Measurements from ENCODE around the gene PPARA. TPM values are rescaled to one million over a fixed set of nuclear protein-coding genes. Genes with fewer than 3 reads are reported as not detected.

Gene PPARA
- total RNA-seq, 1 donor from 2014 or later: 23.0 TPM

- ATAC-seq (ENCODE audit: low read depth) (no peak), DNase-seq (no peak)
- ChIA-PET POLR2A (no interaction called here), CTCF (no interaction called here)
- no peak for TF ChIP-seq CTCF (IDR thresholded peaks at IDR 0.05)
- no peaks in the 10 kb centered on the region for H3K9me3 Mint-ChIP-seq
- no peaks in the 10 kb centered on the region for H3K4me1 Mint-ChIP-seq
- H3K36me3 Mint-ChIP-seq (ENCODE audit: low read depth): peaks cover 8% of the 10 kb centered on the region
- H3K27me3 Mint-ChIP-seq: no peaks in the 10 kb centered on the region
- no peak overlapping the region for H3K27ac Mint-ChIP-seq
- intact Hi-C loops (cut with micrococcal nuclease): no loop called here
- H3K4me3 Mint-ChIP-seq: no peak overlapping the region
Observed at GRCh38 chr22:46104170-46104880, 46.0 kb upstream of the PPARA start.

GRCh38 chr22:46104881-46105493 is 45.3 kb upstream of the PPARA start:
- Mint-ChIP-seq H3K27me3 (no peaks in the 10 kb centered on the region), H3K27ac (no peak overlapping the region), H3K4me1 (no peaks in the 10 kb centered on the region), H3K4me3 (no peak overlapping the region), H3K9me3 (no peaks in the 10 kb centered on the region), H3K36me3 (ENCODE audit: low read depth) (peaks cover 8% of the 10 kb centered on the region)
- no peak for TF ChIP-seq CTCF (IDR thresholded peaks at IDR 0.05)
- DNase-seq (no peak), ATAC-seq (ENCODE audit: low read depth) (no peak)
- POLR2A ChIA-PET: no interaction called here
- CTCF ChIA-PET: no interaction called here
- intact Hi-C loops (cut with micrococcal nuclease): no loop called here

- TF ChIP-seq CTCF (IDR thresholded peaks at IDR 0.05): no peak
- no peak overlapping the region for H3K4me3 Mint-ChIP-seq
- peaks cover 8% of the 10 kb centered on the region for H3K36me3 Mint-ChIP-seq (ENCODE audit: low read depth)
- intact Hi-C loops (cut with micrococcal nuclease): no loop called here
- H3K27me3 Mint-ChIP-seq: no peaks in the 10 kb centered on the region
- POLR2A ChIA-PET: no interaction called here
- no peaks in the 10 kb centered on the region for H3K9me3 Mint-ChIP-seq
- no peak overlapping the region for H3K27ac Mint-ChIP-seq
- DNase-seq (no peak), ATAC-seq (ENCODE audit: low read depth) (no peak)
- no peaks in the 10 kb centered on the region for H3K4me1 Mint-ChIP-seq
- CTCF ChIA-PET: interaction anchor here (0.6 kb wide), 1 partner anchor 58 kb away, joined by 3 read pairs; no protein-coding TSS in a partner anchor
Observed at GRCh38 chr22:46105494-46106278, 44.6 kb upstream of the PPARA start.

GRCh38 chr22:46106279-46107022 is 43.9 kb upstream of the PPARA start:
- no peak for DNase-seq
- Mint-ChIP-seq H3K4me1 (no peaks in the 10 kb centered on the region), H3K27ac (no peak overlapping the region), H3K36me3 (ENCODE audit: low read depth) (peaks cover 4% of the 10 kb centered on the region), H3K9me3 (no peaks in the 10 kb centered on the region), H3K4me3 (no peak overlapping the region), H3K27me3 (no peaks in the 10 kb centered on the region)
- ChIA-PET POLR2A (no interaction called here), CTCF (interaction anchor here (0.6 kb wide), 1 partner anchor 58 kb away, joined by 3 read pairs; no protein-coding TSS in a partner anchor)
- intact Hi-C loops (cut with micrococcal nuclease): no loop called here
- no peak for TF ChIP-seq CTCF (IDR thresholded peaks at IDR 0.05)
- no peak for ATAC-seq (ENCODE audit: low read depth)

All from activated B cell treated with CpG ODN at 0.5 μM for 24 hours (primary cell).